ENCODE results near the gene TTBK1. TPM values are rescaled to one million over a fixed set of nuclear protein-coding genes. Genes with fewer than 3 reads are reported as not detected.

Gene TTBK1
- total and polyA plus RNA-seq, 5 donors from 2014 or later, result 0.22 TPM; not detected in 4

DNA sequence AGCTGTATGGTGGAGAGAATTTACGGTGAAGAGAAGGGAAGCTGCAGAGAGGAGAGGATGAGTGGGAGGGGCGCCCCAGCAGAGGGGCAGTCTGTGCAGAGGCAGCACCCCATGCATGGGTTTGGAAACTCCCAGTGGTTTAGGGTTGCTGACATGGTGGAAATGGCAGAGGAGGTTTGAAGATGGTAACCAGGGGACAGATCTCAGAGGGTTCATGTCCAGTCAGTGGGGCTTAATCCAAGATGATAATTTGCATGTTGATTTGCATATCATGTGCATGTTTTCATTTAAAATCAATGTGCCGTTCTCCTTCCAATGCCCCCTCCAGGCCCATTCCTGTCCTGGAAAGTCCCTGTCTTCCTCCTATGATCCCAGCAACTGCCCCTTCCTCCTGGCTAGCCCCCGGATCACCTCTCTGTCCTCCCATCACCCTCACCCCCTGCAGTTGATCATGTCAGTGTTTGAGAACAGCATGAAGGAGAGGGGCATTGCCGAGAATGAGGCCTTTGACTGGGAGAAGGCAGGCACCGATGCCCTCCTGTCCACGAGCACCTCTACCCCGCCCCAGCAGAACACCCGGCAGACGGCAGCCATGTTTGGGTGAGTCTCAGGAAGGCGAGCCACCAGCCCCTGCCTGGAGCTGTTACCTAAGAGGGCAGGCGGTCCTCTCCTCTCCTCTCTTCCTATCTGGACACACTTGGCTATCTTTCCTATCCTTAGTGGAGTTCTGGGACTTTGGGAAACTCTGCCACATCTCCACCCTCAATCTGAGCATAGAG, 14.3 kb downstream of the TTBK1 start:
- Mint-ChIP-seq H3K36me3 (no peaks in the 10 kb centered on the region), H3K9me3 (no peaks in the 10 kb centered on the region), H3K27ac (peak overlapping the region in 2 of 3 donors; percentile 39 to 52), H3K4me1 (peaks cover 0 to 7% (median under 1%) of the 10 kb centered on the region in 4 donors), H3K27me3 (no peaks in the 10 kb centered on the region), H3K4me3 (no peak overlapping the region)
- H3K27ac ChIP-seq (ENCODE audit: insufficient read depth, low read length, poor library complexity, severe bottlenecking), result no peak overlapping the region
- no peaks in the 10 kb centered on the region for H3K27me3 ChIP-seq (ENCODE audit: control insufficient read depth, insufficient read depth, low read length)
- no peak for DNase-seq
- no peaks in the 10 kb centered on the region for H3K4me1 ChIP-seq (ENCODE audit: control insufficient read depth, insufficient read depth, low read length, poor library complexity, severe bottlenecking)
- no peak overlapping the region for H3K4me3 ChIP-seq (ENCODE audit: low read depth, low read length)
- H3K36me3 ChIP-seq (ENCODE audit: control insufficient read depth, insufficient read depth, low read length), result no peaks in the 10 kb centered on the region
- ATAC-seq (ENCODE audit: low read depth in 2 of 2), result no peak
- H3K9me3 ChIP-seq (ENCODE audit: control insufficient read depth in 2 of 2, low read length in 2 of 2), result no peaks in the 10 kb centered on the region

DNA sequence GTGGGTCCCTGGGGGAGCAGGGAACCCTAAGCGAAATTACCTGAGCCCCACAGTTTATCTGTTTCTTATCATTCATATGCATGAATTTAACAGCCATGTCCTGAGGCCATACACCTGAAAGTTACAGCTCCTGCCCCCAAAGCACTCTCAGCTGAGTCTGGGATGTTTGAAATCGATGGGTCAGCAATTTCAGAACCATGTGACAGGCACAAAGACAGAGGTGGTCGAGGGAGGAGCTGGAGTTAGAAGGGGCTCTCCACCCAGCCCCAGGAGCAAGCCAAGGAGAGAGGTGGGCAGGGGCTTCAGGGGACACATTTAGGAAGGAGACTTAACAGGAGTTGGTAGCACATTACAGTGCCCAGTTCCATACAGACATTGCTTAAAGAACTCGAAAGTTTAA, 14.9 kb downstream of the TTBK1 start:
- H3K9me3 Mint-ChIP-seq, result no peaks in the 10 kb centered on the region
- Histone ChIP-seq H3K9me3 (ENCODE audit: control insufficient read depth in 2 of 2, low read length in 2 of 2) (no peaks in the 10 kb centered on the region), H3K27me3 (ENCODE audit: control insufficient read depth, insufficient read depth, low read length) (no peaks in the 10 kb centered on the region), H3K36me3 (ENCODE audit: control insufficient read depth, insufficient read depth, low read length) (no peaks in the 10 kb centered on the region), H3K4me1 (ENCODE audit: control insufficient read depth, insufficient read depth, low read length, poor library complexity, severe bottlenecking) (no peaks in the 10 kb centered on the region), H3K4me3 (ENCODE audit: low read depth, low read length) (no peak overlapping the region), H3K27ac (ENCODE audit: insufficient read depth, low read length, poor library complexity, severe bottlenecking) (no peak overlapping the region)
- DNase-seq, result no peak
- H3K36me3 Mint-ChIP-seq, result no peaks in the 10 kb centered on the region
- H3K4me3 Mint-ChIP-seq, result no peak overlapping the region
- ATAC-seq (ENCODE audit: low read depth in 2 of 2), result no peak
- peak overlapping the region in 1 of 3 donors; percentile 52 for H3K27ac Mint-ChIP-seq
- H3K27me3 Mint-ChIP-seq, result no peaks in the 10 kb centered on the region
- H3K4me1 Mint-ChIP-seq, result peaks cover 0 to 7% (median under 1%) of the 10 kb centered on the region in 4 donors

DNA sequence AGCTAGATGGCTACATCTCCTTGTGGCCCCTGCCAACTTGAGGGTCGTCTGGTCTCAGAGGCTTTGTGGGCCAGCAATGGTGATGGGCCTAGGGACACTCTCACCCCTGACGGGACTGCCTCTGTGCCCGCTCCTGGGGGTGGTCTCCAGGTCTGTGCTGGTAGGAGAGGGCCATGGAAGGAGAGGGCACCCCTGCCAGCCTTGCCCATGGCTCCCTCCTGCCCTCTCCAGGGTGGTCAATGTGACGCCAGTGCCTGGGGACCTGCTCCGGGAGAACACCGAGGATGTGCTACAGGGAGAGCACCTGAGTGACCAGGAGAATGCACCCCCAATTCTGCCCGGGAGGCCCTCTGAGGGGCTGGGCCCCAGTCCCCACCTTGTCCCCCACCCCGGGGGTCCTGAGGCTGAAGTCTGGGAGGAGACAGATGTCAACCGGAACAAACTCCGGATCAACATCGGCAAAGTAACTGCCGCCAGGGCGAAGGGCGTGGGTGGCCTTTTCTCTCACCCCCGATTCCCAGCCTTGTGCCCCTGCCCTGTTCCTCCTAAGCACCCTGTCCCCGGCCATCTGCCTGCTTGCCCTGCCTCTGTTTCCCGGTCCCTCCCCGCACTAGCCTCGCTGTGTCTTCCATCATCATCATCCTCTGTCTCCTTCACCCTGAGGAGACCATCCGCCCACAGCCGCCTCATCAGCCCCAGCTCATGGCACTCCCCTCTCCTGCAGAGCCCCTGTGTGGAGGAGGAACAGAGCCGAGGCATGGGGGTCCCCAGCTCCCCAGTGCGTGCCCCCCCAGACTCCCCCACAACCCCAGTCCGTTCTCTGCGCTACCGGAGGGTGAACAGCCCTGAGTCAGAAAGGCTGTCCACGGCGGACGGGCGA, 15.8 kb downstream of the TTBK1 start:
- Histone ChIP-seq H3K27me3 (ENCODE audit: control insufficient read depth, insufficient read depth, low read length) (no peaks in the 10 kb centered on the region), H3K4me1 (ENCODE audit: control insufficient read depth, insufficient read depth, low read length, poor library complexity, severe bottlenecking) (peaks cover 4% of the 10 kb centered on the region), H3K27ac (ENCODE audit: insufficient read depth, low read length, poor library complexity, severe bottlenecking) (no peak overlapping the region), H3K36me3 (ENCODE audit: control insufficient read depth, insufficient read depth, low read length) (no peaks in the 10 kb centered on the region), H3K4me3 (ENCODE audit: low read depth, low read length) (no peak overlapping the region), H3K9me3 (ENCODE audit: control insufficient read depth in 2 of 2, low read length in 2 of 2) (no peaks in the 10 kb centered on the region)
- ATAC-seq (ENCODE audit: low read depth in 2 of 2) (no peak), DNase-seq (no peak)
- H3K9me3 Mint-ChIP-seq, result no peaks in the 10 kb centered on the region
- no peaks in the 10 kb centered on the region for H3K27me3 Mint-ChIP-seq
- no peak overlapping the region for H3K4me3 Mint-ChIP-seq
- peaks cover 0 to 12% (median under 1%) of the 10 kb centered on the region in 4 donors for H3K4me1 Mint-ChIP-seq
- no peak overlapping the region for H3K27ac Mint-ChIP-seq
- H3K36me3 Mint-ChIP-seq, result no peaks in the 10 kb centered on the region

DNA sequence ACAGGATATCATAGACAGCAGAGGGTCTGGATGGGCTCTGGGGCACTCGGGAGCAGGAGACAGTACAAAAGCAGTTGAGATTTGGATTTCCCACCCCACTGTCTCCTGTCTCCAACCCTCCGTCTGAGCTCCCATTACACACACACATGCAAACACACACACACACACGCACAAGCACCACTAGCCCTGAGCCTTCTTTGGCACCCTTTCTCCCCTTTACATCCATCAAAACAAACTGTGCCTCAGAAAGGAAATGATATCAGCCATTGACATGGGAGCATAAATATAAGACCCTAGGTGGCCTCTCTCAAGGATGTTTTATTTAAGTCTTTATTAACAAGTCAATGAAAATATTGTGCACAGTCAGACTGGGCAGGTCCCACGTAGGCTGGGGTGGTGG, 17.5 kb downstream of the TTBK1 start:
- H3K36me3 Mint-ChIP-seq, result no peaks in the 10 kb centered on the region
- no peak overlapping the region for H3K27ac ChIP-seq (ENCODE audit: insufficient read depth, low read length, poor library complexity, severe bottlenecking)
- H3K27me3 ChIP-seq (ENCODE audit: control insufficient read depth, insufficient read depth, low read length), result no peaks in the 10 kb centered on the region
- H3K27ac Mint-ChIP-seq, result peak overlapping the region in 1 of 3 donors; percentile 48
- no peak overlapping the region for H3K4me3 Mint-ChIP-seq
- H3K4me1 Mint-ChIP-seq, result peaks cover 0 to 10% (median under 1%) of the 10 kb centered on the region in 4 donors
- H3K9me3 Mint-ChIP-seq, result no peaks in the 10 kb centered on the region
- no peaks in the 10 kb centered on the region for H3K36me3 ChIP-seq (ENCODE audit: control insufficient read depth, insufficient read depth, low read length)
- no peak for ATAC-seq (ENCODE audit: low read depth in 2 of 2)
- H3K27me3 Mint-ChIP-seq, result no peaks in the 10 kb centered on the region
- no peaks in the 10 kb centered on the region for H3K9me3 ChIP-seq (ENCODE audit: control insufficient read depth in 2 of 2, low read length in 2 of 2)
- no peak for DNase-seq
- no peak overlapping the region for H3K4me3 ChIP-seq (ENCODE audit: low read depth, low read length)
- peaks cover 4% of the 10 kb centered on the region for H3K4me1 ChIP-seq (ENCODE audit: control insufficient read depth, insufficient read depth, low read length, poor library complexity, severe bottlenecking)

DNA sequence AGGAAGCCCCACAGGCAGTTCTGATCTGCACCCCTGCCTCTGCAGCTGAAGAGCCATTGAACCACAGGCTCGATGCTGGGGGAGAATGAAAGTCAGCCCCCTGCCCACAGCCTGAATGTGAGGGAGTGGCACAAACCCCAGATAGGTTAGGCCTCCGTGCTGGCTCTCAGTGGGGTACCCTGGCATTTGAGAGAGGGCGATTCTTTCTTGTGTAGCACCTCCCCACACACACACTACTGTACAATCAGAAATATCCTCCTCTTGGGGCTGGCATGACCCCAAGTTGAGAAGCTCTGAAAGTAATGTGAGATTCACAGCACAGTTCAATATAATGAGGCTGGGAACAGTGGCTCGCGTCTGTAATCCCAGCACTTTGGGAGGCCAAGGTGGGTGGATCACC, 17.9 kb downstream of the TTBK1 start:
- no peak for DNase-seq
- H3K9me3 Mint-ChIP-seq, result no peaks in the 10 kb centered on the region

DNA sequence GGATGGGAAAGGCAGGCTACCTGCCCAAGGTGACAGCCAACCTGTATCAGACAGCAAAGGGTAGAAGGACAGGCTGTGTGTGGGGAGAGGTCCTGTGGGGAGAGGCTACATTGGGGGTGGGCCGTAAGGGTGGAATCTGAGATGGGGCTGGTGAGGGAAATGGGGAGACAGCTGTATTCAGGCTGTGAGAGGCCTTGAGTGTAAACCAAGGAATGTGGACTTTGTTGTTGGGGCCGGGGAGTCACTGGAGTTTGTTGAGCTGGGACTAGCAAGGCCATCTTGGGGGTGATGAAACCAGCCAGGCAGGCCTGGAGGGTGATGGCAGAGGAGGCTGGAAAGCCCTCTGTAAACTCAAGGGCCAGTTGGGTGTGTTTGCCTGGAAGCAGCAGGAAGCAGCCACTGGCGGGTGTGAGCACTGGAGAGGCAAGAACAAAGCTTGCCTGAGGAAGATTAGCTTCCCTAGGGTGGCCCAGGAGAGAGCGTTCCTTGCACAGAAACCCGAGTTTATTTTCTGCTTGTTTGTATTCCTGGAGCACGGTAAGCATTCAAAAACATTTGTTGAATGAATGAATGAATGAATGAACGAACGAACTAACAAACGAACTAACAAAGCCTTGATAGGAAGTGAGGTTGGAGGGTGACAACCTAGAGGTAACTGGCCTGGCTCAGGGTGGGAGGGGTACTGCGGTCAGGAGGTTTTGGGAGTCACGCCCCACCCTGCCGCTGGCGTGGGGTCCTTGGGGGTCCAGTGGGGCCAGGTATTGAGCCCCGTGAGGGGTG, 18.9 kb downstream of the TTBK1 start:
- no peaks in the 10 kb centered on the region for H3K27me3 ChIP-seq (ENCODE audit: control insufficient read depth, insufficient read depth, low read length)
- Mint-ChIP-seq H3K27ac (peak overlapping the region in 1 of 3 donors; percentile 77), H3K4me3 (no peak overlapping the region), H3K36me3 (no peaks in the 10 kb centered on the region), H3K9me3 (no peaks in the 10 kb centered on the region), H3K27me3 (no peaks in the 10 kb centered on the region), H3K4me1 (peaks cover 0 to 9% (median under 1%) of the 10 kb centered on the region in 4 donors)
- no peak overlapping the region for H3K27ac ChIP-seq (ENCODE audit: insufficient read depth, low read length, poor library complexity, severe bottlenecking)
- no peaks in the 10 kb centered on the region for H3K9me3 ChIP-seq (ENCODE audit: control insufficient read depth in 2 of 2, low read length in 2 of 2)
- DNase-seq (no peak), ATAC-seq (ENCODE audit: low read depth in 2 of 2) (no peak)
- no peak overlapping the region for H3K4me3 ChIP-seq (ENCODE audit: low read depth, low read length)
- no peaks in the 10 kb centered on the region for H3K36me3 ChIP-seq (ENCODE audit: control insufficient read depth, insufficient read depth, low read length)
- peaks cover 4% of the 10 kb centered on the region for H3K4me1 ChIP-seq (ENCODE audit: control insufficient read depth, insufficient read depth, low read length, poor library complexity, severe bottlenecking)

More for the DNA sequence above, 17.9 kb downstream of the TTBK1 start:
- Mint-ChIP-seq H3K27ac (peak overlapping the region in 1 of 3 donors; percentile 11), H3K36me3 (no peaks in the 10 kb centered on the region), H3K4me1 (peaks cover 0 to 10% (median under 1%) of the 10 kb centered on the region in 4 donors), H3K4me3 (no peak overlapping the region), H3K27me3 (no peaks in the 10 kb centered on the region)
- H3K36me3 ChIP-seq (ENCODE audit: control insufficient read depth, insufficient read depth, low read length), result no peaks in the 10 kb centered on the region
- H3K27me3 ChIP-seq (ENCODE audit: control insufficient read depth, insufficient read depth, low read length), result no peaks in the 10 kb centered on the region
- no peak overlapping the region for H3K4me3 ChIP-seq (ENCODE audit: low read depth, low read length)
- no peaks in the 10 kb centered on the region for H3K9me3 ChIP-seq (ENCODE audit: control insufficient read depth in 2 of 2, low read length in 2 of 2)
- no peak for ATAC-seq (ENCODE audit: low read depth in 2 of 2)
- peaks cover 4% of the 10 kb centered on the region for H3K4me1 ChIP-seq (ENCODE audit: control insufficient read depth, insufficient read depth, low read length, poor library complexity, severe bottlenecking)
- no peak overlapping the region for H3K27ac ChIP-seq (ENCODE audit: insufficient read depth, low read length, poor library complexity, severe bottlenecking)

DNA sequence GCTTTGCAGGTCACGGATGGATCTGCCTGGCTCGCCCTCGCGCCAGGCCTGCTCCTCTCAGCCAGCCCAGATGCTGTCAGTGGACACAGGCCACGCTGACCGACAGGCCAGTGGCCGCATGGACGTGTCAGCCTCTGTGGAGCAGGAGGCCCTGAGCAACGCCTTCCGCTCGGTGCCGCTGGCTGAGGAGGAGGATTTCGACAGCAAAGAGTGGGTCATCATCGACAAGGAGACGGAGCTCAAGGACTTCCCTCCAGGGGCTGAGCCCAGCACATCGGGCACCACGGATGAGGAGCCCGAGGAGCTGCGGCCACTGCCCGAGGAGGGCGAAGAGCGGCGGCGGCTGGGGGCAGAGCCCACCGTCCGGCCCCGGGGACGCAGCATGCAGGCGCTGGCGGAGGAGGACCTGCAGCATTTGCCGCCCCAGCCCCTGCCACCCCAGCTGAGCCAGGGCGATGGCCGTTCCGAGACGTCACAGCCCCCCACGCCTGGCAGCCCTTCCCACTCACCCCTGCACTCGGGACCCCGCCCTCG, 19.6 kb downstream of the TTBK1 start:
- Mint-ChIP-seq H3K27ac (no peak overlapping the region), H3K4me3 (no peak overlapping the region), H3K36me3 (no peaks in the 10 kb centered on the region), H3K27me3 (peaks cover 3% of the 10 kb centered on the region), H3K4me1 (peaks cover 0 to 5% (median under 1%) of the 10 kb centered on the region in 4 donors), H3K9me3 (no peaks in the 10 kb centered on the region)
- Histone ChIP-seq H3K27ac (ENCODE audit: insufficient read depth, low read length, poor library complexity, severe bottlenecking) (no peak overlapping the region), H3K27me3 (ENCODE audit: control insufficient read depth, insufficient read depth, low read length) (no peaks in the 10 kb centered on the region), H3K4me1 (ENCODE audit: control insufficient read depth, insufficient read depth, low read length, poor library complexity, severe bottlenecking) (peaks cover 4% of the 10 kb centered on the region), H3K9me3 (ENCODE audit: control insufficient read depth in 2 of 2, low read length in 2 of 2) (no peaks in the 10 kb centered on the region), H3K36me3 (ENCODE audit: control insufficient read depth, insufficient read depth, low read length) (no peaks in the 10 kb centered on the region), H3K4me3 (ENCODE audit: low read depth, low read length) (no peak overlapping the region)
- no peak for DNase-seq
- ATAC-seq (ENCODE audit: low read depth in 2 of 2), result no peak
